MM.1S (cell line): Measurements from ENCODE around the gene PROC.

ENCODE experiments used
- CTCF ChIP-seq: fragments of 300-600 bp; sonication (generic); IDR thresholded peaks from 2 replicates; pipeline ENCODE4 v1.5.1; 2016; ENCODE audit warnings: antibody characterized with exemption, low read length, mixed read lengths
- EZH2 ChIP-seq: fragments of 300-600 bp; sonication (generic); optimal IDR thresholded peaks from 2 replicates; pipeline ENCODE3; 2017; ENCODE audit warnings: low read depth, mild to moderate bottlenecking, antibody characterized with exemption, low read length, mixed read lengths
- EZH2phosphoT487 ChIP-seq: fragments of 300-600 bp; sonication (generic); IDR thresholded peaks from 2 replicates; pipeline ENCODE4 v1.6.1; 2018; ENCODE audit warnings: antibody characterized with exemption, low read length

GRCh38 chr2:127416506-127417001, 1.7 kb upstream of the PROC start:
- TF ChIP-seq CTCF (no peak), EZH2 (no peak), EZH2phosphoT487 (no peak)
